ENCODE measurements around the gene CBX2. TPM values are rescaled to one million over a fixed set of nuclear protein-coding genes. Genes with fewer than 3 reads are reported as not detected.

The CBX2 gene
- total RNA-seq, 1 experiment from 2014 or later = 18.0 TPM

- DNase-seq (ENCODE audit: low read depth, low spot score) = no peak
- in situ Hi-C loops (cut with HindIII; ENCODE audit: low pct_unique_long_range_greater_than_20kb, low sequenced_read_pairs) = loop anchor here (25.0 kb wide), 1 partner anchor 196 kb away; no protein-coding TSS in a partner anchor
These were observed 13.8 kb downstream of the CBX2 start for GRCh38 chr17:79791735-79792161.

- no peak for DNase-seq (ENCODE audit: low read depth, low spot score)
- in situ Hi-C loops (cut with HindIII; ENCODE audit: low pct_unique_long_range_greater_than_20kb, low sequenced_read_pairs) = loop anchor here (25.0 kb wide), 1 partner anchor 195 kb away; no protein-coding TSS in a partner anchor
These were observed 14.5 kb downstream of the CBX2 start for GRCh38 chr17:79792341-79792871.

- DNase-seq (ENCODE audit: low read depth, low spot score) = no peak
- in situ Hi-C loops (cut with HindIII; ENCODE audit: low pct_unique_long_range_greater_than_20kb, low sequenced_read_pairs) = loop anchor here (25.0 kb wide), 1 partner anchor 194 kb away; no protein-coding TSS in a partner anchor
These were observed 15.3 kb downstream of the CBX2 start for GRCh38 chr17:79792984-79793923.

DNA sequence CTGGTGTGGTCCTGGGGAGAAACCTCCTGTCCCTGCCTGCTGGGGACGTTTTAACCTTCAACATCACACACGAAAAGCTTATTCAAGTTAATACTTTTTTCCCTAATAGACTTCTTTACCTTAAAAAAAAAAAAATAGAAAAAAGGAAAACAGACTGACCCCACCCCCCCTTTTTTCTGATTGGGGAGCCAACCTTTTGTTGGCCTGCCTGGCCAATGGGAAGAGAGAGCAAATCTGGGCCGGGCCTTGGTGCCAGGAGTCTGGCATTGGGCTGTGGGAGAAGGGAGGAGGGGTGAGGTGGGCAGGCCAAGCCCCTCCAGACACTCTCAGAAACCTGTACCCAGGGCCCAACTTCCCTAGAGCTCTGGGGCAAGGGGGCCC, 16.0 kb downstream of the CBX2 start:
- in situ Hi-C loops (cut with HindIII; ENCODE audit: low pct_unique_long_range_greater_than_20kb, low sequenced_read_pairs) = loop anchor here (25.0 kb wide), 1 partner anchor 193 kb away; no protein-coding TSS in a partner anchor
- DNase-seq (ENCODE audit: low read depth, low spot score) = peak; percentile 67

- in situ Hi-C loops (cut with HindIII; ENCODE audit: low pct_unique_long_range_greater_than_20kb, low sequenced_read_pairs) = loop anchor here (25.0 kb wide), 1 partner anchor 192 kb away; no protein-coding TSS in a partner anchor
- no peak for DNase-seq (ENCODE audit: low read depth, low spot score)
These were observed 16.9 kb downstream of the CBX2 start for GRCh38 chr17:79794659-79795511.

GRCh38 chr17:79795795-79796443, 18.0 kb downstream of the CBX2 start:
- no peak for DNase-seq (ENCODE audit: low read depth, low spot score)
- in situ Hi-C loops (cut with HindIII; ENCODE audit: low pct_unique_long_range_greater_than_20kb, low sequenced_read_pairs) = loop anchor here (25.0 kb wide), 1 partner anchor 191 kb away; no protein-coding TSS in a partner anchor

GRCh38 chr17:79796444-79796762, 18.5 kb downstream of the CBX2 start:
- in situ Hi-C loops (cut with HindIII; ENCODE audit: low pct_unique_long_range_greater_than_20kb, low sequenced_read_pairs) = loop anchor here (25.0 kb wide), 1 partner anchor 191 kb away; no protein-coding TSS in a partner anchor
- no peak for DNase-seq (ENCODE audit: low read depth, low spot score)

DNA sequence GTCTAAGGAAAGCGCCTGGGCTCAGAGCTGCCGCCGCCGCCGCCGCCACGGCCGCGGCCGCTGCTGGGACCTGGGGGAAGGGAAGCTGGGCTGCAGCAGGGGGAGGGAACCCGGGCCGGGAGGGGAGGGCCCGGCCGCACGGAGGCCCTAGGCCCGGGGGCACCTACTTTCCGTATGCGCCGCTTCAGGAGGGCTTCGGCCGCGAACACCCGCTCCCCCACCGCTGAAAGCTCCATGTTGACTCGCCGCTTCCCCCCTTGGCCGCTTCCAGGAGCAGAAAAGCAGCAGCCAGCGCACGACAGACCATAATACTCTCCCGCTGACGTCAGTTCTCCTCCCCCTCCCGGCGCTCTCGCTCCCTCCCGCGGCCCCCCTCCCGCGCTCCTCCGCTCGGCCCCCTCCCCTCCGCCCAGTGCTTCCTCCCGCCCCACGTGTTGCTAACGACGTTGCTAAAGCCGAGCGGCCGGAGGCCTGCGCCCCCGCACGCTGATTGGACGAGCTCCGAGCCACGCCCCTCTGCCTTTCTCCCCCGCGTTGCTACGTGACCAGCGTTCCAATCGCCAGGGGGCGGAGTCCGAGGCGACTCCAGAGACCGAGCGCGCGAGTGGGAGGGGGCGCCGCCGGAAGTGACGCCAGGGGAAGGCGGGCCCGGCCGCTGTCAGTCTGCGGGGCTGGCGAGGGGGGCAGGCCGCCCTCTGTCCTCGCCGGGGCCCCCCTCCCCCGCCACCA, 19.0 kb downstream of the CBX2 start, which contains the start of gene CBX8:
TSS of gene CBX8 (minus strand) at position 315 of the 729 bp plus-strand sequence. CDS start at position 236, 79 bp downstream.
- DNase-seq (ENCODE audit: low read depth, low spot score) = peak; percentile 100
- in situ Hi-C loops (cut with HindIII; ENCODE audit: low pct_unique_long_range_greater_than_20kb, low sequenced_read_pairs) = loop anchor here (25.0 kb wide), 1 partner anchor 190 kb away; no protein-coding TSS in a partner anchor

DNA sequence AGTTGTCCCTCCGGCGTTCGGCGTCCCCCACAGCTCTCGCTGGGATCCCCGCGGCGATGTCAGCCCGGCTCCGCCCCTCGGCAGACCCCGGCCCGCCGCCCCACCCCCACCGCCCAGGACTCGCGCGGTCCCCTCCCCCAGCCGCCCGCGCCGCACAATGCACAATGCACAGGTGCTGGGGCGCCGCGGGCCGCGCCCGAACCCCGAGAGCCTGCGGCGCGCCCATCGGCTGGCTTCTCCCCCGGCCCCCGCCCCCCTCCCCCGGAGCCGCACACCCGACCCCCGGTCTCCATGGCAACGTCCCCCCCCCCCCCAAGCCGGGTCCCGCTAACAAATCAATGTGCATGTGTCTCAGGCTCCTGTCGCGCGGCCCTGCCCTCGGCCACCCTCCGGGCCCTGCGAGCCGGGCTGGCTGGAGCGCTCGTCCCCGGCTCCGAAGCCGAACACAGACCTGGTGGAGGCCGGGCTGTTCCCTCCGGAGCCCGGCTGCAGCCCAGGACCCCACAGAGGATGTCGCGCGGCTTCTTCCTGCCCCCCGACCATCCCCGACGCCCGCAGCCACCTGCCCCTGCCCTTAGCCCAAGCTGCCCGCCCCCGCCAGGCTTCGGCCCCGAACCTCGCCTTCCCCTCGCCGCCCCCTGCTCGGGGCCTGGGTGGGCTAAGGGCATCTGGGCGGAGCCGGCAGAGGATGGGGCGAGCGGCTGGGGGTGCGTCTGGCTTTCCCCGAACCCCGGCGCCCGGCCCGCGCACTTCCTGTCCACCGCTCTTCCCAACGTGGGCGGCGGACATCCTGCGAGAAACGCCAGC, 19.7 kb downstream of the CBX2 start:
- no peak for DNase-seq (ENCODE audit: low read depth, low spot score)
- in situ Hi-C loops (cut with HindIII; ENCODE audit: low pct_unique_long_range_greater_than_20kb, low sequenced_read_pairs) = loop anchor here (25.0 kb wide), 1 partner anchor 190 kb away; no protein-coding TSS in a partner anchor

GRCh38 chr17:79798299-79799173, 20.6 kb downstream of the CBX2 start:
- no peak for DNase-seq (ENCODE audit: low read depth, low spot score)
- in situ Hi-C loops (cut with HindIII; ENCODE audit: low pct_unique_long_range_greater_than_20kb, low sequenced_read_pairs) = loop anchor here (25.0 kb wide), 1 partner anchor 189 kb away; no protein-coding TSS in a partner anchor

DNA sequence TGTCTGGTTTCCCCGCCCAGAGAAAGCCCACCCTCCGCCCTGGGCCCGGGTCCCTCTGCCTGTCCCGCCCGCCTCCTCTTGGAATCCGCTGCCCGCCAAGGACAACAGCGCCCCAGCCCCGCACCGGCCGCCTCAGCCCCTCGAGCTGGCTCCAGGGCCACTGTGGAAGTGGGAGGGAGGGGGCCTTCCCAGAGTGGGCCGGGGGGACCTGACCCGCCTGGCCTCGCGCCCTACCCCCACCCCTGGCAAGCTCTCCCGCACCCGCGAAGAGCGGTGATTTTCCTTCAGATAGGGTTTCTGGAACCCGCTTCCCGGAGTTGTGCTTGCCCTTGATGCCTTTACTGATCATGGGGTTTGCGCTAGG, 21.2 kb downstream of the CBX2 start:
- no peak for DNase-seq (ENCODE audit: low read depth, low spot score)
- in situ Hi-C loops (cut with HindIII; ENCODE audit: low pct_unique_long_range_greater_than_20kb, low sequenced_read_pairs) = loop anchor here (25.0 kb wide), 1 partner anchor 188 kb away; no protein-coding TSS in a partner anchor

DNA sequence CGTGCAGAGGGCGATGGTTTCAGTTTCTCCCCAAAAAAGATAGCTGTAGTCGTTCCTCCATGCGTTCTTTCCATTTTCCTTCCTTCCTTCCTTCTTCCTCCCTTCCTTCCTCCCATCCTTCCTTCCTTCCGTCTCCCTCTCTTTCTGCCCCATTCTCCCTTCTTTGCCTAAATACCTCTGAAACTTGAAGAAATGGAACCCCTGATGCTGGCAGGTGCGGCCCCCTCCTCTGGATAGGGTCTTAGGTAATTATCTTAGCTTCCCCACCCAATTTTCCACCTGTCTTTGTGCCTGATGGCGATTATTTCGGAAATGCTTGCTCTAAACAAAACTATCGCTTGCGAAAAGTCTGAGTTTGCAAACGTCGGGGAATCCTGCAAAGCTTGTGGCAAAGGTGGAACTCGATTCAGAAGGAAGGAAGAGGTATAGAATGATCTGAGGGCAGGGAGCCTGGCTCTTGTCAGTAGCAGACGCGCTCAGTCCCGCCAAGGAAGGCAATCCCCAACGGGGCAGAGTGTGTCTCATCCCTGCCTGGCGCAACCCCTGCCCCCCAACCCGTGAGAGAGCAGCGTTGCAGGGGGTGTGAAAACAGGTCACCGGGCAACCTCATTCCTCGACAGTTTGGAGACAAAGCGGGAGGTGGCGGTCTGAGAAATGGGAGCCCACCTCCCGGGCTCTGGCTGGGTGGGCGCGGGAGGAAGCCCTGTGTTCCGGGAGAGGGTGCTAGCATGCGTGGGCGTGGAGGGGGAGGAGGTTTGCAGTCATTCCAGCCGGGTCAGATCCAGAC, 21.8 kb downstream of the CBX2 start:
- DNase-seq (ENCODE audit: low read depth, low spot score) = no peak
- in situ Hi-C loops (cut with HindIII; ENCODE audit: low pct_unique_long_range_greater_than_20kb, low sequenced_read_pairs) = loop anchor here (25.0 kb wide), 1 partner anchor 188 kb away; no protein-coding TSS in a partner anchor

- in situ Hi-C loops (cut with HindIII; ENCODE audit: low pct_unique_long_range_greater_than_20kb, low sequenced_read_pairs) = no loop called here
- no peak for DNase-seq (ENCODE audit: low read depth, low spot score)
These were observed 22.6 kb downstream of the CBX2 start for GRCh38 chr17:79800325-79801155.
